Stomach (tissue), 9 donors: ENCODE measurements around the gene LCE3A. TPM values are rescaled to one million over a fixed set of nuclear protein-coding genes. Genes with fewer than 3 reads are reported as not detected.

Experiments used
- DNase-seq, 2 donors: peaks; one replicate each; pipeline versions ENCODE4 v3.0.0 to v3.0.0-alpha.2; 2013 to 2019
- H3K27ac ChIP-seq, 5 donors: fragments of 200-600 bp in 4 of 5; sonication (generic) in 4 of 5; one replicate each; pipeline ENCODE4 v1.5.1; 2013 to 2019; ENCODE audit warnings: mild to moderate bottlenecking in 1 of 5, moderate library complexity in 1 of 5
- H3K27me3 ChIP-seq, 3 donors: fragments of 200-600 bp; sonication (generic); one replicate each; pipeline ENCODE4 v1.5.1; 2017 to 2019; ENCODE audit warnings: mixed run types in 1 of 3
- H3K36me3 ChIP-seq, 4 donors: fragments of 200-600 bp; sonication (generic); 1 replicate in 3 of 4; 2 replicates in 1 of 4; pipeline ENCODE4 v1.5.1; 2016 to 2019
- H3K4me1 ChIP-seq, 4 donors: fragments of 200-600 bp; sonication (generic); one replicate each; pipeline ENCODE4 v1.5.1; 2016 to 2019
- H3K4me3 ChIP-seq, 4 donors: fragments of 200-600 bp; sonication (generic) in 3 of 4; one replicate each; pipeline ENCODE4 v1.5.1; 2016 to 2019; ENCODE audit warnings: mild to moderate bottlenecking in 1 of 4
- H3K9me3 ChIP-seq, 4 donors: fragments of 200-600 bp; sonication (generic); one replicate each; pipeline ENCODE4 v1.5.1; 2016 to 2019
- CTCF ChIP-seq, 7 experiments: fragments of 450-650 bp in 4 of 7; fragments of 200-600 bp in 3 of 7; sonication (generic) in 3 of 7; IDR thresholded peaks; one replicate each; pipeline ENCODE4 v1.5.1; 2016 to 2019; ENCODE audit warnings: antibody characterized with exemption in 7 of 7, control low read depth in 2 of 7, mild to moderate bottlenecking in 1 of 7
- EP300 ChIP-seq: sonication (generic); formaldehyde crosslinking; IDR thresholded peaks from one replicate; pipeline ENCODE4 v1.6.1; 2017; ENCODE audit warnings: antibody characterized with exemption
- POLR2A ChIP-seq, 4 donors: fragments of 450-650 bp; IDR thresholded peaks; one replicate each; pipeline ENCODE4 v1.6.1; 2016; ENCODE audit warnings: antibody characterized with exemption in 4 of 4, control low read depth in 2 of 4, mild to moderate bottlenecking in 1 of 4, moderate library complexity in 1 of 4
- POLR2AphosphoS5 ChIP-seq, 3 donors: sonication (generic); formaldehyde crosslinking; IDR thresholded peaks; one replicate each; pipeline ENCODE4 v1.6.1; 2016; ENCODE audit warnings: antibody characterized with exemption in 3 of 3
- WGBS, 5 donors: extraction: QIAGEN DNeasy Blood & Tissue Kit in 3 of 5; methylation state at CpG; one replicate each; pipeline versions ENCODE4 v1.1.5 to v1.1.7; 2013 to 2018; 5-methylcytosine and 5-hydroxymethylcytosine counted together
- intact Hi-C: fragments of 100-400 bp; cut with DNase I; formaldehyde crosslinking; loops from one replicate; pipeline ENCODE4 v1.15.1; 2023; ENCODE audit warnings: low total_unique reads
- polyA plus RNA-seq, 3 donors: library from polyadenylated mRNA; stranded (reverse); fragments of 200-250 nt; gene quantifications; one replicate each; pipeline ENCODE4 v1.2.3, GENCODE V29; 2013
- total RNA-seq, 5 donors: library from RNA; depleted of rRNA; stranded (reverse); fragments of >200 nt; gene quantifications; one replicate each; pipeline versions ENCODE4 v1.1.0 to v1.2.3, GENCODE V29; 2014 to 2016
- donor health status: healthy with polysubstance abuse.
- donor health status: Bipolar disorder and iron deficiency.
- donor health status: healthy.

LCE3A gene
- total and polyA plus RNA-seq, 8 donors, result not detected

GRCh38 chr1:152623203-152623844 lies 421 bp upstream of the LCE3A start:
- Histone ChIP-seq H3K36me3 (no peaks in the 10 kb centered on the region), H3K27me3 (peaks cover 0 to 24% (median 0%) of the 10 kb centered on the region in 3 donors), H3K9me3 (peaks cover 0 to 23% (median 17%) of the 10 kb centered on the region in 4 donors), H3K27ac (no peak overlapping the region), H3K4me3 (no peak overlapping the region), H3K4me1 (no peaks in the 10 kb centered on the region)
- peak in 1 of 2 donors; percentile 5 for DNase-seq
- intact Hi-C loops, result no loop called here
- TF ChIP-seq POLR2AphosphoS5 (IDR thresholded peaks at IDR 0.05) (no peak), EP300 (no peak), POLR2A (IDR thresholded peaks at IDR 0.05) (no peak), CTCF (IDR thresholded peaks at IDR 0.05) (no peak)
- whole genome bisulfite sequencing, 5 donors, result 15 to 39% (median 23%) methylated on average over 17 to 29 of the region's 29 CpGs

GRCh38 chr1:152621993-152622392 lies 910 bp downstream of the LCE3A start:
- H3K36me3 ChIP-seq, result no peaks in the 10 kb centered on the region
- intact Hi-C loops, result no loop called here
- WGBS, 5 donors, result 38 to 84% (median 77%) methylated on average over 3 of the region's 3 CpGs

GRCh38 chr1:152613511-152613910 lies 9.4 kb downstream of the LCE3A start, which contains the start of gene LCE3B:
Gene LCE3B (plus strand): TSS chr1:152613811. CDS start chr1:152613811, 0 bp downstream.
- no peak within 1 kb of the TSS for H3K4me3 ChIP-seq
- H3K27ac ChIP-seq, result no peak within 1 kb of the TSS
- H3K27me3 ChIP-seq, result no peaks in the 10 kb centered on the region
- intact Hi-C loops, result no loop called here
- 57 to 96% (median 91%) methylated on average over 1 of the region's 1 CpG; no CpG with 5 or more reads in 2 of the 5 donors for WGBS, 5 donors
- H3K9me3 ChIP-seq, result peaks cover 0 to 11% (median 9%) of the 10 kb centered on the region in 4 donors
- no peaks in the 10 kb centered on the region for H3K36me3 ChIP-seq
- no peak for DNase-seq
- H3K4me1 ChIP-seq, result no peaks in the 10 kb centered on the region
- TF ChIP-seq POLR2AphosphoS5 (IDR thresholded peaks at IDR 0.05), result no peak
- no peak for TF ChIP-seq POLR2A (IDR thresholded peaks at IDR 0.05)
- no peak for TF ChIP-seq CTCF (IDR thresholded peaks at IDR 0.05)
- no peak for TF ChIP-seq EP300

More at GRCh38 chr1:152621993-152622392, 910 bp downstream of the LCE3A start:
- Histone ChIP-seq H3K4me1 (no peaks in the 10 kb centered on the region), H3K27ac (no peak overlapping the region), H3K9me3 (peaks cover 0 to 32% (median 25%) of the 10 kb centered on the region in 4 donors), H3K27me3 (peaks cover 0 to 16% (median 0%) of the 10 kb centered on the region in 3 donors), H3K4me3 (no peak overlapping the region)
- no peak for DNase-seq
- TF ChIP-seq POLR2A (IDR thresholded peaks at IDR 0.05) (no peak), POLR2AphosphoS5 (IDR thresholded peaks at IDR 0.05) (no peak), EP300 (no peak), CTCF (IDR thresholded peaks at IDR 0.05) (no peak)

GRCh38 chr1:152599934-152600333 lies 23.0 kb downstream of the LCE3A start, which contains the start of gene LCE3C:
Gene LCE3C (plus strand): TSS chr1:152600234. CDS start chr1:152600732, 498 bp downstream.
- Histone ChIP-seq H3K4me3 (no peak within 1 kb of the TSS), H3K27me3 (no peaks in the 10 kb centered on the region), H3K9me3 (peaks cover 0 to 11% (median 0%) of the 10 kb centered on the region in 4 donors), H3K27ac (no peak within 1 kb of the TSS), H3K4me1 (no peaks in the 10 kb centered on the region), H3K36me3 (no peaks in the 10 kb centered on the region)
- TF ChIP-seq EP300, result no peak
- TF ChIP-seq POLR2A (IDR thresholded peaks at IDR 0.05), result no peak
- TF ChIP-seq POLR2AphosphoS5 (IDR thresholded peaks at IDR 0.05), result no peak
- TF ChIP-seq CTCF (IDR thresholded peaks at IDR 0.05), result no peak
- no peak for DNase-seq
- intact Hi-C loops, result no loop called here
- WGBS, 5 donors, result 50 to 79% (median 65%) methylated on average over 2 to 4 of the region's 4 CpGs; no CpG with 5 or more reads in 2 of the 5 donors
